ENCODE results near the gene BACH2.
"Not testable (repeated sequence)": the region's sequence is repeated elsewhere in the genome, so short reads cannot be mapped to it uniquely, and the experiment has no call there.

BACH2 gene

GRCh38 chr6:90154755-90155470 lies 141.7 kb downstream of the BACH2 start:
- DNase-seq (ENCODE audit: low read depth), result no peak

- no peak for DNase-seq (ENCODE audit: low read depth)
Observed at GRCh38 chr6:90151576-90152422, 144.8 kb downstream of the BACH2 start.

- no peak for DNase-seq (ENCODE audit: low read depth)
Observed at GRCh38 chr6:90149280-90149679, 147.4 kb downstream of the BACH2 start.

GRCh38 chr6:90148867-90149266 lies 147.8 kb downstream of the BACH2 start:
- no peak for DNase-seq (ENCODE audit: low read depth)

GRCh38 chr6:90146921-90147649 lies 149.6 kb downstream of the BACH2 start:
- no peak for DNase-seq (ENCODE audit: low read depth)

GRCh38 chr6:90146024-90146423 lies 150.6 kb downstream of the BACH2 start:
- DNase-seq (ENCODE audit: low read depth), result no peak

GRCh38 chr6:90144928-90145555 lies 151.6 kb downstream of the BACH2 start:
- no peak for DNase-seq (ENCODE audit: low read depth)

GRCh38 chr6:90144396-90144795 lies 152.2 kb downstream of the BACH2 start:
- no peak for DNase-seq (ENCODE audit: low read depth)

GRCh38 chr6:90140683-90141082 lies 156.0 kb downstream of the BACH2 start:
- no peak for DNase-seq (ENCODE audit: low read depth)

- DNase-seq (ENCODE audit: low read depth), result no peak
Observed at GRCh38 chr6:90139272-90139817, 157.3 kb downstream of the BACH2 start.

GRCh38 chr6:90136837-90137568 lies 159.6 kb downstream of the BACH2 start:
- DNase-seq (ENCODE audit: low read depth), result no peak

- DNase-seq (ENCODE audit: low read depth), result no peak
Observed at GRCh38 chr6:90136176-90136575, 160.5 kb downstream of the BACH2 start.

- DNase-seq (ENCODE audit: low read depth), result no peak
Observed at GRCh38 chr6:90135667-90136066, 161.0 kb downstream of the BACH2 start.

- DNase-seq (ENCODE audit: low read depth), result not testable (repeated sequence)
Observed at GRCh38 chr6:90133664-90134063, 163.0 kb downstream of the BACH2 start.

GRCh38 chr6:90131614-90132423 lies 164.8 kb downstream of the BACH2 start:
- DNase-seq (ENCODE audit: low read depth), result no peak

- DNase-seq (ENCODE audit: low read depth), result no peak
Observed at GRCh38 chr6:90131125-90131524, 165.5 kb downstream of the BACH2 start.

- DNase-seq (ENCODE audit: low read depth), result not testable (repeated sequence)
Observed at GRCh38 chr6:90128687-90129086, 168.0 kb downstream of the BACH2 start.

- no peak for DNase-seq (ENCODE audit: low read depth)
Observed at GRCh38 chr6:90127595-90127994, 169.0 kb downstream of the BACH2 start.

- no peak for DNase-seq (ENCODE audit: low read depth)
Observed at GRCh38 chr6:90126839-90127238, 169.8 kb downstream of the BACH2 start.

- DNase-seq (ENCODE audit: low read depth), result no peak
Observed at GRCh38 chr6:90126181-90126580, 170.5 kb downstream of the BACH2 start.

Data from stimulated activated CD4-positive, alpha-beta T cell treated with anti-CD3 and anti-CD28 coated beads, Interleukin-2, amount 100 ng/mL, for 4 hours (primary cell).